HG02981 (cell line): Measurements from ENCODE around the gene SERPINA1.
A peak's percentile ranks its signal among the peaks of the same experiment; 100 is the strongest.

Source experiments
- ATAC-seq: cut with Tn5 transposase; IDR thresholded peaks from one replicate; pipeline ENCODE4 v1.9.1; 2021; ENCODE audit warnings: mild to moderate bottlenecking, moderate library complexity; ENCODE audit not compliant: unreplicated experiment

SERPINA1 gene

GRCh38 chr14:94349276-94349675, 39.1 kb downstream of the SERPINA1 start:
- no peak for ATAC-seq

GRCh38 chr14:94348836-94349235, 39.6 kb downstream of the SERPINA1 start:
- no peak for ATAC-seq

DNA sequence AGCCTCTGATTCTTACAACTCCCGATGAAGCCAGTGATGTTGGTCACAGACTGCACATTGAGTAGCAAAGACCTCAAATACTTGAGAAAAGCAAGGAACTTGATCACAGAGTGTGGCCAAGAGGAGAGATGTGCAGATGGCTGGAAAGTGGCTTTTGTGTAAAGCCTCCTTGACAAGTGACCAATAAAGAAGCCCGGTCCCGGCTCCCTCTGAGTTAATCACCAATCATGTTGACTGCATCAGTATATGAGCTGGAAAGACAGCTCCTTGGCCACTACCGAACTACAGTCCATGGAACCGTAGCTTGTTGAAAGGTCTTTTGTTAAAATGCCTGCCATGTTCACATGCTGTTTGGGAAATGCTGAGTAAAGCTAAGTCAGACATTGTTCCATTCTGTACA, 41.6 kb downstream of the SERPINA1 start:
- ATAC-seq: no peak

DNA sequence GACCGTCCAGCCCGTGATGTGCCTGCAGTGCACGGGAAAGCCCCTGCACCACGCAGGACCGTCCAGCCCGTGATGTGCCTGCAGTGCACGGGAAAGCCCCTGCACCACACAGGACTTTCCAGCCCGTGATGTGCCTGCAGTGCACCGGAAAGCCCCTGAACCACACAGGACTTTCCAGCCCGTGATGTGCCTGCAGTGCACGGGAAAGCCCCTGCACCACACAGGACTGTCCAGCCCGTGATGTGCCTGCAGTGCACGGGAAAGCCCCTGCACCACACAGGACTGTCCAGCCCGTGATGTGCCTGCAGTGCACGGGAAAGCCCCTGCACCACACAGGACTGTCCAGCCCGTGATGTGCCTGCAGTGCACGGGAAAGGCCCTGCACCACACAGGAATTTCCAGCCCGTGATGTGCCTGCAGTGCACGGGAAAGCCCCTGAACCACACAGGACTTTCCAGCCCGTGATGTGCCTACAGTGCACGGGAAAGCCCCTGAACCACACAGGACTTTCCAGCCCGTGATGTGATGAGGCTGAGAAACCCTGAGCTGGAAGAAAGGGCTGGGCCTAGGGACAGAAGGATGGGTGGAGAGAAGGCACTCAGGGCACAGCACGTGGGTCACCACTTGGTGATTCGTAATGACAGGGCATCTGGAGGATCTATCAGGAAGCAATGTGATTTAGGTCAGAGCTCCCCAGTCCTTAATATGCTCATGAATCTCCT, 42.2 kb downstream of the SERPINA1 start:
- peak; percentile 60 for ATAC-seq

DNA sequence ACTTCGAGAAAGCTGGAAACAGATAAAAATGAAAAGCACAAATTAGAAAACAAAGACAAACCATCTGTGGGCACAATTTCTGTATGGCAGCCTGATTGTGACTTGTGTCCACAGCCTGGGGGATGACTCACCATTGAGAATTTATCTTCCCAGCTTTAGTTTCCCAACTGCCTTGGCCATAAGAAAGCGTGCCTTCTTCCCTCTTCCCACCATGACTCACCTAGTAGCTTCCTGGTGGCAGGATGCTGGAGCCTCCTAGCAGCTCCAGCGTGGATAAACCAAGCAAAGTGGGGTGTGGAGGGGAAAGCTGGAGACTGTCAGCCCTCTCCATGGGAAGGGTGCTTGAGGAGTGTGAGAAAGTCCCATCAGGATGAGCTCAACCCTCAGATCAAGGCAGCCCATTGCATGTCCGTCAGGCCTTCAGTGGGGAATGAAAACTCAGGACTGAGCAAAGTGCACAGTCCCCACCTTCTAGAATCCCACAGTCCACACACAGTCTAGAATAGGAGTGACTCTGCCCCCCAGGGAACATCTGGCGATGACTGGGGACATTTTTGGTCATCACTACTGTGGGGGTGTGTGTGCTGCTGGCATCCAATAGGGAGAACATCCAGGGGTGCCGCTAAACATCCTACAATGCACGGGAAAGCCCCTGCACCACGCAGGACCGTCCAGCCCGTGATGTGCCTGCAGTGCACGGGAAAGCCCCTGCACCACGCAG, 42.9 kb downstream of the SERPINA1 start:
- no peak for ATAC-seq

GRCh38 chr14:94344389-94344788, 44.0 kb downstream of the SERPINA1 start:
- ATAC-seq: no peak

DNA sequence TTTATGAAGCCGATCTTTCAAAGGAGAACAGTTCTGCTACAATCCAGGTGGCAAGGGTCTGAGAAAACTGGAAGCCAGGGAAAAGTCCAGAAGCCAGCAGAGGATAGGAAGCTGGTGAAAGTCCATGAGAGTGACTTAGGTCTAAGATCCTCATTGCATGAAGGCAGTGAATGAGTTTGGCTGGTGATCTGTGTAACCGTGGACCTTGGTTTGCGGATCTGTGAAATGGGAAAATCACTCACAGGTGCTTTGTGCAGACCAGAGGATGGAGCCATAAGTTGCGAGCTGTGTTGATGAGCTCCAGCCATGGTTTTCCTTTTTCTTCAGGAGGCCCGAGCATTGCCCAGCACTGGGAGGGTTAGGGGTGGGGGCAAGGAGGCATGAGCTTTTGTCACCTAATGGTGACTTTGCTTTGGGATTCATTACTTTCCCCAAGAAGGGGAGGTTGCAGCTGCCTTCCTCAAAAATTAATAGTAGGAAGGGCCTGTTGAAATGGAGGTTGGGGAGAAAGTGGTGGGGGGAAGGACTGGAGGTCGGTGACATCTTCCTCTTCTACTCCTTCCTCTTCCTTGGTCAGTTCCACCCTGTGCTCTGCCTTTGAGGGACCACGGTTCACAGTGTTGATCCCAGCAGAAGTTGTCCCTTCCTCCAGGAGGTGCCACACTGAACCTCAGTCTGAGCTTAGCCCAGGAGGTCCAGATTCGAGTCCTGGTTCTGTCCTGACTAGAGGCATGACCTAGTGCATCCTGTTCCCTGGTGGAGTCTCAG, 45.0 kb downstream of the SERPINA1 start:
- no peak for ATAC-seq

DNA sequence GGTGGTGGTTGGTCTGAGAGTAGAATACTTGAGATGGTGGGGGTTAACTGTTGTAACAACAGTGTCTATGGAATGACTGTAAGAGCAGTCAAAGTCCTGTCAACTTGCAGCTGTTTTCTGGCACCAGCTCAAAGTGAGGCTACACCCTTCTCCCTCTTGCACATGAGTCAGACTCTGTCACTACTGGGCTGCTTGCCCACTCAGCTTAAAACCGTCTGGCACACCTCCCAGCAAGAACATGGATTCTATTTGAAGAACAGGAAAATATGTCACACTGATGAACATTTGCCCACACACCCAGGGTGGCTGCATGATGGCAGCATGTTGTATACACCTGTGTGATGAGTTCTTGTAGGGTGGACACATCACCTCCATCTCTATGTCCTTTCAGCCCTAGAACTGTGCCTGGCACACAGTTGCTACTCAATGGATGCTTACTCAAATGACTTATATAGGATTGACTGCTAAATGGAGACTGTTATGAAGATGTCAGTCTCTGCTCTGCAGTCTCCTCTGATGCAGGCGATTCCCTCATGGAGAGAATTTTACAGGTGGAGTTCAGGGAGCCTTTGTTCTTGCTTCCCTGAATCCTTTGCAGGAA, 46.0 kb downstream of the SERPINA1 start:
- no peak for ATAC-seq

DNA sequence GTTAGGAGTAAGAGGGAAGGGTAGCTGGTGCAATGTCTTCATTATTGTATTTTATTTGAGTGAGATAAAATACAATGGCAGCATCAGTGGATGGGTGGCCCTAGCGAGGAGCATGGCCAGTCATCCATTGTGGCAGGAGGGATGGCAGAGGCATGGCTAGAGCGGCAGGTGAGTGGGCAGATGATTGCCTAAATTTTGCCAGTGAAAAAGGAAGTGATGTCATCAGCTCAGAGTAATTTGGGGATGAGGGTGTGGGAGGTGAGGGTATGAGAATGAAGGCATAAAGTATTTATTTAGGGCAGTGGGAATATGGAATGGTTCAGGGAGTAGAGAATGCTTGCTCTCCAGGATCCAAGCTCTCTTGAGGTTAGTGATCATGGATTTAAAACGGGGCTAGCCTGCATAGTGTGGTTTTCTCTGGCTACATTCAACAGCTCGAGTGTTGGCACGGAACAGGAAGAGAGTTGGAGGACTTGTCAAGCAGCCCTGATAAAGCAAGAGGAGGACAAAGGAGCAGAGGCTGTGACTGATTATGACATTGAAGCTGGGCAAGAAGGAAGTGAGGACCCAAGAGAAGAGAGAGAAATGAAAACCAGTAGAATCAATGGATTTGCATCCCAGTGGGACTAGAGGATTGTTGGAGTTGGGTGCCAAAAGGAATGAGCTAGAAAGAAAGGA, 46.6 kb downstream of the SERPINA1 start:
- no peak for ATAC-seq

DNA sequence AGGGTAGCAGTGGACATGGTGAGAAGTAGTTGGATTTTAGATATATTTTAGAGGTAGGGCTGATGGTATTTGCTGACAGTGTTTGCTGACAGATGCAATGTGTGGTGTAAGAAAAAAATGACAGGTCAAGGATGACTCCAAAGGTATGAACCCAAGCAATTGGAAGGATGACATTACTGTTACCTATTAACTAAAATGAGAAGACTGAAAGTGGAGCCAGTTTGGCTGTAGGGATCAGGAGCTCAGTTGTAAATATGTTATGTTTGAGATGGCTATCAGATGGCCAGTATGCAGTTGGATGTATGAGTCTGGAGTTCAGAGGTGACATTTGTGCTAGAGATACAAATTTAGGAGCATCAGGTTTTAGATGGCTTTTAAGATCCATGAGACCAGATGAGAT, 47.9 kb downstream of the SERPINA1 start:
- ATAC-seq: no peak

DNA sequence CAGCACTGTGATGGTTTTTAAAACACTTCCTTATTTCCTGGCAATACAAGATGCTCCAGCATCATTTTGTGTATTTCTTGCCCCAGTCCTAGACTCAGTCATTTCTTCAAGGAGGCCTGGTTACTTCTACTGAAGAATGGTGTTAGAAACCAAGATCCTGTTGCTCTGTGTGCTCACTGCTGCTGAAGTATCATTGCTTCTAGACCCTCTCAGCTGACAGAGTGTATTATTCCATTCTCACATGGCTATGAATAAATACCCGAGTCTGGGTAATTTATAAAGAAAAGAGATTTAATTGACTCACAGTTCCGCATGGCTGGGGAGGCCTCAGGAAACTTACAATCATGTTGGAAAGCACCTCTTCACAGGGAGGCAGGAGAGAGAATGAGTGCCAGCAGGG, 50.4 kb downstream of the SERPINA1 start:
- ATAC-seq: no peak

DNA sequence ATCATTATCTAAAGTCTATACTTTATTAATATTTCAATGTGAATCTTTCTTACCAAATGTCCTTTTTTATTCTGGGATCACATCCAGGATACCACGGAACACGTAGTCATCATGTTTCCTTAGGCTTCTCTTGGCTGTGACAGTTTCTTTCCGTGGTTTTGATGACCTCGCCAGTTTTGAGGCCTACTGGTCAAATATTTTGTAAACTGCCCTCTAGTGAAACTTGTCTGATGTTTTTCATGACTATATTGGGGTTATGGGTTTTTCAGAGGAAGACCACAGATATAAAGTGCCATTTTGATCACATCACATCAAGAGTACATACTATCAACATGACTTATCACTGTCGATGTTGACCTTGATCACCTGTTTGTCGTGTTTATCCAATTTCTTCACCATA, 51.1 kb downstream of the SERPINA1 start:
- ATAC-seq: no peak

- no peak for ATAC-seq
Observed at GRCh38 chr14:94334872-94335271, 53.5 kb downstream of the SERPINA1 start.

- no peak for ATAC-seq
Observed at GRCh38 chr14:94332587-94332986, 55.8 kb downstream of the SERPINA1 start.

DNA sequence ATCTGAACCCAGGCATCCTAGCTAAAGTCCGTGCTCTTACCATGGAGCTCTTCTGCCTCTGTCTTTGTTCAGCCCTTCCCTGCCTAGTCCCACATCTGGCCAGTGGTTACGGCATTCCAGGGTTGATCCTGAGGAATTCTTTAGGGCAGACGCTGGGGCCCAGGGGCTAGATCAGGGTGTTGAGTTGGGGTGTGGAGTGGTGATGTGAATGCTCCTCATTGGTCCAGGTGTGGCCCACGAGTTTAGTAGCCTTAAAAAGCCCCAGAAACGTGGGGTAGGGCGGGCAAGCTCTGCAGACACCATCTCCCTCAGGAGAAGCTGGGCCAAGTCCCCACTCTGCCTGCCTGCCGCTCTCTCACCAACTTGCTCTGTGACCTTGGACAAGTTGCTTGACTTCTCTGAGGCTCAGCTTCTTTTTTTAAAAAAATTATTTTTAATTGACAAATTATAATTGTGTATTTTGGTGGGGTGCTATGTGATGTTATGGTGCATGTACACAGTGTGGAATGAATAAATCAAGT, 56.3 kb downstream of the SERPINA1 start:
- ATAC-seq: no peak

- no peak for ATAC-seq
Observed at GRCh38 chr14:94331462-94331861, 56.9 kb downstream of the SERPINA1 start.

- ATAC-seq: no peak
Observed at GRCh38 chr14:94330857-94331256, 57.5 kb downstream of the SERPINA1 start.

GRCh38 chr14:94330432-94330831, 58.0 kb downstream of the SERPINA1 start:
- ATAC-seq: no peak

- no peak for ATAC-seq
Observed at GRCh38 chr14:94329857-94330256, 58.5 kb downstream of the SERPINA1 start.

DNA sequence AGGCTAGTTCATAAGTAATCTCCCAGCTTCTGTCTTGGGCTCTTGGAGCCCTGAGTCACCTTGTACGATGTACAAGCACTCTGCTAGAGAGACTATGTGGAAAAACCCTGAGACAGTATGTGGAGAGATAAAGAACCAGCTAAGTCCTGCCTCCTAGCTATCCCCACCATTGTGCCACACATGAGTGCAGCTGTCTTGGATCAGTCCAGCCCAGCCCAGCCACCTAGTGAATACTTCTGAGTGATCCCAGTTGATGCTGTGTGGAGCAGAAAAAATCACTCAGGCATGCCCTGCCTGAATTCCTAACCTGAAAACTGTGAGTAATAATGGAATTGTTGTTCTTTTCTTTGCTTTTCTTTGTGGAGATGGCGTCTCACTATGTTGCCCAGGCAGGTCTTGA, 60.2 kb downstream of the SERPINA1 start:
- ATAC-seq: no peak
